GM18508 (cell line): ENCODE results near the gene NUDCD3.

Experiments used
- ATAC-seq: cut with Tn5 transposase; IDR thresholded peaks from one replicate; pipeline ENCODE4 v1.9.1; 2021; ENCODE audit warnings: moderate number of reproducible peaks; ENCODE audit not compliant: insufficient read depth, unreplicated experiment

Gene NUDCD3

GRCh38 chr7:44490351-44491200 lies at the start of gene NUDCD3:
Gene NUDCD3 (minus strand): TSS chr7:44490658. CDS start chr7:44490600, 58 bp downstream.
- peak; percentile 78 for ATAC-seq

DNA sequence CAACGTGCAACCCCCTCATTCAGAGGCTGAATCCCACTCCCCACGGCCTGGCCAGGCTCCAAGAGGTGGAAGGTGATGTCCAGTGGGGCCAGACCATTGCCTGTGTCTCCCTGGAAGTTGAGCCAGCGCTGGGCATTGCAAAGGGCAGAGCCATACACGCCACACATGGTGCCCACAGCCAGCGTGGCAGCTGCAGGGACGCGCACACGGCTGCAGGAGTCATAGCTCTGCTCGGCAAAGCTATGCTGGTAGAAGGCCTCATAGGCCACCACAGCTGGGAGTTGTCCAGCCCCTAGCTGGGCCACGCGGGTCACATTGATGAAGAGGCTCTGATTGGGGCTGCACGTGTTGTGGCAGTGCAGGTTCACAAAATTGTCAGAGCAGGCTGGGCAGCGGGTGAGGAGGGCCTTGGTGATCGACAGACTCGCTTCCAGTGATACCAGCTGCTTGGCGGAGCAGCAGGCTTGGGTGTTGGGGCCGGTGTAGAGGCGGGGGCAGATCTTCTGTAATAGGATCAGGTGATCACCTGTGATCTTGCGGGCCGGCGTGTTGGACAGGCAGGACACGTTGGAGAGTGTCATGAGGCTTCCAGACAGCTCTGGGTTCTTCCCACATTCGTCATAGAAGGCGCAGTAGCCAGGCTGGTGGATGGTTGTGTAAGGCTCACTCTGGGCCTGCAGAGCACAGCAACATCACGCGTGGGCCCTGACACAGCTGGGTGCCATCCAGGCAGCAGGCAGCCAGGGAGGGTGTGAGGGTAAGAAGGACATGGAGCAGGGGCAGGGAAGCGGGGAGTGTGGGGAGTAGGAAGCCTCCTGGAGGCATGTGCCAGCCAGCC lies 49.4 kb upstream of the NUDCD3 start:
- ATAC-seq = no peak

DNA sequence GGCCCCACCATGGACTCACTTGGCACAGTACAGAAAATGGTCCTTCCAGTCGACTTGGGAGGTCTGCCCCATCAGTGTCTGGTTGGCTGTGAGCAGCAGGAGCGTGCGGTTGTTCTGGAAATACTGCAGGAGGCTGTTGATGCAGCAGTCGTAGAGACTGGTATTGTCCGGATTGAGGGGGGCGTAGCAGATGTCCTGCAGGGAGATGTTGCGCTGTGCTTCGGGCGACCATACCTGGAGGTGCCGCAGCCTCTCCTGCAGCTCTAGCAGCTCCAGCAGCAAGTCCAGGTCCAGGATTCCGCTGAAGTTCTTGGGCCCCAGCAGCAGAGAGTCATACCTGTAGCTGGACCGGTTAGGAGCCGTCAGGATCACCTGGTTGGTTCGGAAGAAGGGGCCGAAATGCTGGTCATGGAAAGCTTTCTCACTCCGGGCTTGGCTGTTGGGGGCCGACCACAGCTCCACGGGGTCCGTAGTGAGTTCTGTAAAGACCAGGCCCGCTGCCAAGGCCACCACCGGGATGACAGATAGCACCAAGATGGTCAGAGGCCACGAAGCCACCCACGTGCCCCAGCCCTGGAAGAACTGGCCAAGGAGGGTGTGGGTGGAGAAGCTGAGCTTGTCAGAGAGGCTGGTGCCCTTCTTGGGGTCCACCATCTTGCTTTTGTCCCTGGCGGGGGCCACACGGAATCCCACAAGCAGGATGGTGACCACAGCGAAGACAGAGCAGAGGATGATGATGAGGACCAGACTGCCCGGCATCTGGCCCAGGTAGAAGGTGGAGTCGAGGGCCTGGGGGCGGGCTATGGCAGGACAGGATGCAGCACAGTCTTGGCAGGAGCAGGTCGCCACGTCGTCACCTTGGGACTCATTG lies 48.6 kb upstream of the NUDCD3 start:
- no peak for ATAC-seq

GRCh38 chr7:44538093-44538797 lies 47.8 kb upstream of the NUDCD3 start:
- ATAC-seq = no peak

GRCh38 chr7:44537442-44537841 lies 47.0 kb upstream of the NUDCD3 start:
- ATAC-seq = no peak

DNA sequence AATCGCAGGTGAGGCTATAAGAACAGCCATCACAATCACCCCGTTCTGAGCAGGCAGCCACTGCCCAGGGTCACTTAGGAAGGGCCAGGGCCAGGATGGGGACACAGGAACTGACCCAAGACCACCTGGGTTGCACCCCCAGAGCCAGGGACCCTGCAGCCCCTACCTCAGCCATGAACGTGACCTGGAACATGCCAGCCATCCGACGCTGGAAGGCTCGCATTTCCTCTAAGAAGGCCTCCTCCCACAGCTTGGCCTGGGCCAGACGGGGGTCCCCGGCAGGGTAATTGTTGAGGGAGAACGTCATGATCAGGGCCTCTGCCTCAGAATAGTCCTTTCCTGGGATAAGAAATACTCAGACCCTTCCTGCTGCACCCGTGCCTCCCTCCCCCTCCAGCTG lies 45.6 kb upstream of the NUDCD3 start:
- no peak for ATAC-seq

DNA sequence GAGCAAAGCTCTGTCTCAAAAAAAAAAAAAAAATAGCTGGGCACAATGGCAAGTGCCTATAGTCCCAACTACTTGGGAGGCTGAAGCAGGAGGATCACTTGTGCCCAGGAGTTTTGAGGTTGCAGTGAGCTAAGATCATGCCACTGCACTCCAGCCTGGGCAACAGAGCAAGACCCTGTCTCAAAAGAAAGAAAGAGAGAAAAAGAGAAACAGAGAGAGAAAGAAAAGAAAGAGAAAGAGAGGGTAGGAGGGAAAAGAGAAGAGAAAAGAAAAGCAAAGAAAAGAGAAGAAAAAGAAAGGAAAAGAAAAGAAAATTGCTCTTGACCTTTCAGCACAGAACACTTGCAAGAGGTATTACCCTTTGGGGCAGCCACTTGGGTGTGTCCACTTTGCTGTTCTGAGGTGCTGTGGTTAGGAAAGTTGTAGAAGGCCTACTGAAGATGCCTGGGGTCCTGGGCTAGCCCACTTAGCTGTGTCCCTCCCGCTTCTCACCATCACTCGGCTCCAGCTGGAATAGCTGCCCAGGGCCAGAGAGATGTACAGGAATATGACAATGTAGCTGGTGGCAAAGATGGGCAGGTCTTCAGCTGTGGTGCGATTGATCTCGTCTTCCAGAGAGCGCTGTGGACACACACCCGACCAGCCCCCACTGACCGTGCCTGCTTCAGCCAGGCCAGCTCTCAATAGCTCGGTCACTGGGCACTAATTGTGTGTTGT lies 45.0 kb upstream of the NUDCD3 start:
- ATAC-seq = no peak

- no peak for ATAC-seq
These were observed 44.0 kb upstream of the NUDCD3 start for GRCh38 chr7:44534501-44534900.

DNA sequence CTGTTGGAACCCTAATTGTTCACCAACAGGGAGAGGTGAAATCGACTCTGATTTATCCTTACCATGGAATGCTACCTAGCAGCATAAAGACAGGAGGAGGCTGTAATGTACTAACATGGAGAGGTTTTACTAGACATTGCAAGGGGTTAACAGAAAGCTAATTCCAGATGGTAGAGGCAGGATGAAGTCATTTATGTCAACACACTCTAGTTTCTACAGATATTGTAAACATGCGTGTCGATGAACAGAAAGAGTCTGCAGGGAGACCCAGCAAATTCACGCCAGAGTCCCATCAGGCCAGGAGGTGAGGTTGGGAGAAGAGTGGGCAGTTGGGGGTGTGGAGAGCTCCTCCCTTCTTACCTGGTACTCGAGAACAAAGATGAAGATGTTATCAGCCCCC lies 43.6 kb upstream of the NUDCD3 start:
- ATAC-seq = no peak

DNA sequence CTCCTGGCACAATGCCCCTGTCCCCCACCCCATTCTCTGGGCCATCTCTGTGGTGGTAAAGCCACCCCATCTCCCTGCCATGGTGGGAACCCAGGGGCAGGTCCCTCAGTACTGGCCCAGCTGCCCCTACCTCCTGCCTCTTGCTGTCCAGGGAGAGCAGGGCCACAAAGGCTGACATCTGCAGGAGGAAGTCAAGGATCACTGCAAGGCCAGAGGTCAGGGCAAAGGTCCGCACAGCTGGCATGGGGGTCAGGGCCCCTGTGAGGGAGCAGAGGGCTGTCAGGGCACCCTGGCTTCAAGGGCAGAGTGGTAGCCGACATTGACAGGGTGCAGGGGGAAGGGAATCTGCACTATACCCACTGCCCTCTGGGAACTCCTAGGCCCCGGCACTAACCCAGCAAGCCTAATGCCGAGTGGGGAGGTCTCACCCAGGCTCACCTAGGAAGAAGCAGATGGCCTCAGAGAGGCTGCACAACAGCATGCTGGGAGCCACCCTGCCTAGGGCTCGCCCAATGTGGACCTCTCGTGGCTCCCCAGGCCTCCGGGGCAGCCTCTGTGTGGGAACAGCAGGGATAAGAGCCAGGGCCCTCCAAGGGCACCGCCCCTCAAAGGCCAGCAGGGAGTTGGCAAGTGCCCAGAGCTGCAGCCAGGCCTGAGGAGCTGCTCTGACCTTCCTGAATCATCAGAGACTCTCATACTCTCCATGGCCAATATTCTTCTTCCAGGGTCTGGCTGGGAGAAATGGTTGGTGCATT lies 43.0 kb upstream of the NUDCD3 start:
- no peak for ATAC-seq

GRCh38 chr7:44531421-44532380 lies 41.2 kb upstream of the NUDCD3 start:
- no peak for ATAC-seq

DNA sequence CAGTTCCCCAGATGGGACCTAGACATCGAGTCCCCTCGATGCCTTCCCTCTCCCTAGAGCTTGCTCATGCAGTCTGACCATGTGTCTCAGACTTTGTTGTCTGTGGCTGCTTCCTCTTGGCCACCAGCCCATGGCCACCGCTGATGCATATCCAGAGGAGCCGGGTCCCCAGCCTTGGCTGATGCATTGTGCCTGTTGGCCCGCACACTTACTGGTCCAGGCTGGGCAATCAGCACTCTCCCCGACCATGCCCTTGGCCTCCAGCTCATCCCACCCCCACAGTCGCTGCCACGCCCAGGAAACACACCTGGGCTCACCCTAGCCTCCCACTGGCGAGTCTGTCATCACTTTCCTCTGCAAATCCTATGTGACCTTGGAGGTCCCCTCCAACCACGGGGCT lies 40.5 kb upstream of the NUDCD3 start:
- no peak for ATAC-seq

DNA sequence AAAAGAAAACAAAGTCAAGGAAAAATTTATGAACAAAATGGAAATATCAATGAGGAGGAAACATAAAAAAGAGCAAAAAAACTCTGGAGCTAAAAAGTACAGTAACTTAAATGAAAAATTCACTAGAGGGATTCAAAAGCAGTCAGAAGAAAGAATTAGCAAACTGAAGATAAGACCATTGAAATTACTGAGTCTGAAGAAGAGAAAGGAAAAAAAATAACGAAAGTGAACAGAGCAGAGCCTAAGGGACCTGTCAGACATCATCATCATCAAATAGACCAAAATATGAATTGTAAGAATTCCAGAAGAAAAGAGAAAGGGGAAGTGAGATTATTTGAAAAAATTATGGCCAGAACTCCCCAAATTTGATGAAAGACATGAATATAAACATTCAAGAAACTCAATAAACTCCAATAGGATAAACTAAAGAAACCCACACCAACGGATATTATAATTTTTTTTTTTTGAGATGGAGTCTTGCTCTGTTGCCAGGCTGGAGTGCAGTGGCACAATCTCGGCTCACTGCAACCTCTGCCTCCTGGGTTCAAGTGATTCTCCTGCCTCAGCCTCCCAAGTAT lies 34.4 kb upstream of the NUDCD3 start:
- ATAC-seq = no peak

DNA sequence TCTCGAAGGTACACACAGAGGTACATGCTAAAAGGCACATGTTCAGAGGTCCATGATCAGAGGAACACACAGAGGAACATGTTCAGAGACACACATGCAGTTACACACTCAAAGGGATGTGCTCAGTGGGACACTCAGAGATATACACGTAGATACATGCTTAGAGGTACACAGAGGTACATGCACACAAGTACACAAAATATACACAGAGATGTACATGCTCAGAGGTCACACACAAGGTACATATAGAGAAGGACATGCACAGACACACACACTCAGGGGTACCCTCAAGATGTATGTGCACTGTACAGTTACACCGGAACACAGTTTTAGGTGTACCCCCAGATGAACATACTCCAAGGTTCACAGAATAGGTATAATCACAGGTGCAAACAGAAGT lies 31.9 kb upstream of the NUDCD3 start:
- ATAC-seq = no peak

DNA sequence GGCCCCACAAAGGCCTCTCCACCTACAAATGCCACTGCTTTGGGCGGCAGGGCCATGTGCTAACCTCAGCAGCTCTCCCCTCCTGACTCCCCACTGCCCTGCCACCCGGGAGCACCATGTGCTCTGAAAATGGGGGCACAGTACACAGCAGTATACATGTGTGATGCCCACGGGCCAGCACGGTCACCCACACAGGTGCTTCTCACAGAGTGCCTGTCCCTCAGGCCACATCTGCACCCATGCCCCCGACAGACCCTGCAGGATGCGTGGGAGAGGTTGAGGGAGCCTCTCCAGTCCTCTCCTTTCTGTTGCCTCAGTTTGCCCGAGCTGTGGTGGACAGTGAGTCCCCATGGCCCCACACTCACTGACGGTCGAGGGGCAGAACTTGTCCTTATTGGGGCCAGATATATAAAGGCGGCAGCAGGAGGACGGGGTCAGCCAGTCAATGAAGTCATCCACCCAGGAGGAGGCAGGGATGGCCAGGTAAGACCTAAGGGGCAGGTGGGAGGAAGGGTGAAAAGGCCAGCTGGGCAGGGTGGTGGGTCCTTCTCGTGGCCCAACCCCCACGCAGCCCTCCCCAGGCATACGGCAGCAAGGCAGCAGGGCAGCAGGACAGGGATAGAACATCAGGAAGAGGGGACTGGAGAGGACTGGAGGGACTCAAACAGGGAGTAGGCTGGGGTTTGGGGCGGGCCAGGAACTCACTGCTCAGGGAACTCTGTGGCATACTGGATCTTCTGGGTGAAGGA lies 31.1 kb upstream of the NUDCD3 start:
- ATAC-seq = no peak

DNA sequence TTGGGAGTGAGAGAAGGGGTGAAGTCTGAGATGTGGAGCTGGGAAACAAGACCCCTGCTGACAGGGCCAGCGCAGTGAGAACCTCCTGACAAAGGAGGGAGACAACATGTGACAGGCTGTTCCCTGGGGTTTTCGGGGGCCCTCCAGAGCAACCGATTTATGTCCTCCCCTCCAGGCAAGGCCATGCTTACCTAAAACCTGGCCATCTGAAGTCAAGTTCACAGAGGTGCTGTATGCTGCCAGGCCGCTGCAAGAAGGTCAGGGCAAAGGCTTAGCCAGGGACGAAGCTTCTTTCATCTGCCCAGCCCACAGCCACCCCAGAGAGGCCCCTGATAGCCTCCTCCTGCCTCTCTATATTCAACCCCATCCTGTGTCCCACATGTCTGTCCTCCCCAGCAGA lies 30.1 kb upstream of the NUDCD3 start:
- ATAC-seq = no peak
